ENCODE measurements around the gene FANCG. TPM values are rescaled to one million over a fixed set of nuclear protein-coding genes. Genes with fewer than 3 reads are reported as not detected.

Gene FANCG
- total RNA-seq, 3 donors from 2014 or later = 19.0 to 22.7 (median 20.7) TPM

GRCh38 chr9:35074791-35075190 is 5.0 kb downstream of the FANCG start:
- ATAC-seq (no peak), DNase-seq (no peak)
- intact Hi-C loops (cut with DNase I, micrococcal nuclease) = no loop called here

GRCh38 chr9:35074141-35074540 is 5.6 kb downstream of the FANCG start:
- TF ChIP-seq CTCF (IDR thresholded peaks at IDR 0.05) = no peak
- Histone ChIP-seq H3K4me3 (no peak overlapping the region), H3K4me1 (ENCODE audit: low read depth) (peaks cover 19% of the 10 kb centered on the region), H3K36me3 (ENCODE audit: low read depth) (no peaks in the 10 kb centered on the region), H3K9me3 (no peaks in the 10 kb centered on the region)
- intact Hi-C loops (cut with DNase I, micrococcal nuclease) = no loop called here
- ATAC-seq (no peak), DNase-seq (no peak)

More at GRCh38 chr9:35074791-35075190, 5.0 kb downstream of the FANCG start:
- Histone ChIP-seq H3K4me3 (no peak overlapping the region), H3K36me3 (ENCODE audit: low read depth) (no peaks in the 10 kb centered on the region), H3K9me3 (no peaks in the 10 kb centered on the region), H3K4me1 (ENCODE audit: low read depth) (peaks cover 22% of the 10 kb centered on the region)
- no peak for TF ChIP-seq CTCF (IDR thresholded peaks at IDR 0.05)

GRCh38 chr9:35073279-35073612 is 6.5 kb downstream of the FANCG start:
- ATAC-seq (no peak), DNase-seq (no peak)
- no peaks in the 10 kb centered on the region for H3K9me3 ChIP-seq
- H3K4me1 ChIP-seq (ENCODE audit: low read depth) = peaks cover 20% of the 10 kb centered on the region
- no peaks in the 10 kb centered on the region for H3K36me3 ChIP-seq (ENCODE audit: low read depth)
- intact Hi-C loops (cut with DNase I, micrococcal nuclease) = no loop called here
- no peak for TF ChIP-seq CTCF (IDR thresholded peaks at IDR 0.05)
- no peak overlapping the region for H3K4me3 ChIP-seq

GRCh38 chr9:35072461-35073278 is 7.1 kb downstream of the FANCG start, which contains the start of gene VCP:
TSS of gene VCP (minus strand) at chr9:35072625. CDS start at chr9:35072353, 272 bp downstream.
- H3K4me1 ChIP-seq (ENCODE audit: low read depth) = peaks cover 20% of the 10 kb centered on the region
- ATAC-seq = peak; percentile 95
- intact Hi-C loops (cut with DNase I, micrococcal nuclease) = no loop called here
- no peaks in the 10 kb centered on the region for H3K9me3 ChIP-seq
- peak; percentile 96 to 99 (median 97) for DNase-seq
- H3K36me3 ChIP-seq (ENCODE audit: low read depth) = no peaks in the 10 kb centered on the region
- no peak for TF ChIP-seq CTCF (IDR thresholded peaks at IDR 0.05)
- peak within 1 kb of the TSS; percentile 100 for H3K4me3 ChIP-seq

- Histone ChIP-seq H3K36me3 (ENCODE audit: low read depth) (no peaks in the 10 kb centered on the region), H3K4me1 (ENCODE audit: low read depth) (peaks cover 20% of the 10 kb centered on the region), H3K4me3 (peak overlapping the region; percentile 100), H3K9me3 (no peaks in the 10 kb centered on the region)
- DNase-seq = peak; percentile 84 to 91 (median 87)
- intact Hi-C loops (cut with DNase I, micrococcal nuclease) = no loop called here
- ATAC-seq = peak; percentile 81
- no peak for TF ChIP-seq CTCF (IDR thresholded peaks at IDR 0.05)
These were observed 7.8 kb downstream of the FANCG start for GRCh38 chr9:35071814-35072460.

All from mucosa of descending colon (tissue), 3 donors.